Subcutaneous abdominal adipose tissue (tissue), 5 donors: ENCODE data around the gene PSEN1.

ENCODE experiments used
- H3K27ac ChIP-seq: one replicate; pipeline ENCODE4 v1.7.0; 2013; ENCODE audit warnings: low read depth, mild to moderate bottlenecking, inconsistent platforms, low read length, moderate library complexity
- H3K27me3 ChIP-seq, 5 donors: one replicate each; pipeline ENCODE4 v1.7.0; 2013; ENCODE audit warnings: low read length in 5 of 5, inconsistent platforms in 1 of 5; ENCODE audit not compliant: control insufficient read depth in 5 of 5, insufficient read depth in 4 of 5
- H3K36me3 ChIP-seq, 5 donors: one replicate each; pipeline ENCODE4 v1.7.0; 2013; ENCODE audit warnings: low read length in 5 of 5; ENCODE audit not compliant: control insufficient read depth in 5 of 5, insufficient read depth in 5 of 5
- H3K4me1 ChIP-seq, 5 donors: one replicate each; pipeline ENCODE4 v1.7.0; 2013; ENCODE audit warnings: low read length in 5 of 5, mild to moderate bottlenecking in 3 of 5, moderate library complexity in 1 of 5; ENCODE audit not compliant: control insufficient read depth in 5 of 5, insufficient read depth in 5 of 5
- H3K4me3 ChIP-seq, 5 donors: one replicate each; pipeline ENCODE4 v1.7.0; 2013; ENCODE audit warnings: low read length in 5 of 5, low read depth in 1 of 5
- H3K9ac ChIP-seq, 5 donors: one replicate each; pipeline ENCODE4 v1.7.0; 2013; ENCODE audit warnings: low read length in 5 of 5, mild to moderate bottlenecking in 4 of 5, moderate library complexity in 3 of 5
- H3K9me3 ChIP-seq, 5 donors: one replicate each; pipeline ENCODE4 v1.7.0; 2013; ENCODE audit warnings: low read length in 5 of 5; ENCODE audit not compliant: control insufficient read depth in 5 of 5
- donor health status: healthy.
- donor health status: healthy.
- donor health status: healthy.
- donor health status: healthy.
- donor health status: healthy.

The PSEN1 gene

DNA sequence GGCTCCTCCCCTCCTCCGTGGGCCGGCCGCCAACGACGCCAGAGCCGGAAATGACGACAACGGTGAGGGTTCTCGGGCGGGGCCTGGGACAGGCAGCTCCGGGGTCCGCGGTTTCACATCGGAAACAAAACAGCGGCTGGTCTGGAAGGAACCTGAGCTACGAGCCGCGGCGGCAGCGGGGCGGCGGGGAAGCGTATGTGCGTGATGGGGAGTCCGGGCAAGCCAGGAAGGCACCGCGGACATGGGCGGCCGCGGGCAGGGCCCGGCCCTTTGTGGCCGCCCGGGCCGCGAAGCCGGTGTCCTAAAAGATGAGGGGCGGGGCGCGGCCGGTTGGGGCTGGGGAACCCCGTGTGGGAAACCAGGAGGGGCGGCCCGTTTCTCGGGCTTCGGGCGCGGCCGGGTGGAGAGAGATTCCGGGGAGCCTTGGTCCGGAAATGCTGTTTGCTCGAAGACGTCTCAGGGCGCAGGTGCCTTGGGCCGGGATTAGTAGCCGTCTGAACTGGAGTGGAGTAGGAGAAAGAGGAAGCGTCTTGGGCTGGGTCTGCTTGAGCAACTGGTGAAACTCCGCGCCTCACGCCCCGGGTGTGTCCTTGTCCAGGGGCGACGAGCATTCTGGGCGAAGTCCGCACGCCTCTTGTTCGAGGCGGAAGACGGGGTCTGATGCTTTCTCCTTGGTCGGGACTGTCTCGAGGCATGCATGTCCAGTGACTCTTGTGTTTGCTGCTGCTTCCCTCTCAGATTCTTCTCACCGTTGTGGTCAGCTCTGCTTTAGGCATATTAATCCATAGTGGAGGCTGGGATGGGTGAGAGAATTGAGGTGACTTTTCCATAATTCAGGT lies at the start of gene PSEN1:
Gene PSEN1 (plus strand): TSS at position 121 of the 839 bp plus-strand sequence. CDS start 11,513 bp downstream, outside the sequence.
- Histone ChIP-seq H3K36me3 (no peaks in the 10 kb centered on the region), H3K4me3 (peak within 1 kb of the TSS; percentile 72 to 96 (median 83)), H3K9me3 (peaks cover 0 to 2% (median 0%) of the 10 kb centered on the region in 5 donors), H3K4me1 (peaks cover 9 to 19% (median 17%) of the 10 kb centered on the region in 5 donors), H3K9ac (peak within 1 kb of the TSS; percentile 72 to 95 (median 85)), H3K27ac (peak within 1 kb of the TSS; percentile 93), H3K27me3 (no peaks in the 10 kb centered on the region)

DNA sequence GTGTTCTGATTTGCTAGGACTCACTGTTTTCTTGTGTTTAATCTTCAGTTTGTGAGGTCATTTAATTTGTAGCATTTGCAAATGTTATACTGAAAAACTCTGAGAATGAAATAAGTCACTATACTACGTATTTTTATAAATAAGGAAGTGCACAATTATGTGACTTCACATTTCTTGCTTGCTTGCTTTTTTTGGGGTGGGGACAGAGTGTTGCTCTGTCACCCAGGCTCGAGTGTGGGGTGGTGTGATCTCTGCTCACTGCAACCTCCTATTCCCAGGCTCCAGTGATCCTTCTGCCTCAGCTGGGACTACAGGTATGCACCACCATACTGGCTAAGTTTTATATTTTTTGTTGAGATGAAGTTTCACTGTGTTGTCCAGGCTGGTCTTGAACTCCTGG lies 45.3 kb upstream of the PSEN1 start:
- no peaks in the 10 kb centered on the region for H3K4me1 ChIP-seq
- peaks cover 21 to 51% (median 48%) of the 10 kb centered on the region in 5 donors for H3K36me3 ChIP-seq
- no peak overlapping the region for H3K9ac ChIP-seq
- H3K27ac ChIP-seq = no peak overlapping the region
- H3K4me3 ChIP-seq = no peak overlapping the region
- no peaks in the 10 kb centered on the region for H3K27me3 ChIP-seq
- no peaks in the 10 kb centered on the region for H3K9me3 ChIP-seq

DNA sequence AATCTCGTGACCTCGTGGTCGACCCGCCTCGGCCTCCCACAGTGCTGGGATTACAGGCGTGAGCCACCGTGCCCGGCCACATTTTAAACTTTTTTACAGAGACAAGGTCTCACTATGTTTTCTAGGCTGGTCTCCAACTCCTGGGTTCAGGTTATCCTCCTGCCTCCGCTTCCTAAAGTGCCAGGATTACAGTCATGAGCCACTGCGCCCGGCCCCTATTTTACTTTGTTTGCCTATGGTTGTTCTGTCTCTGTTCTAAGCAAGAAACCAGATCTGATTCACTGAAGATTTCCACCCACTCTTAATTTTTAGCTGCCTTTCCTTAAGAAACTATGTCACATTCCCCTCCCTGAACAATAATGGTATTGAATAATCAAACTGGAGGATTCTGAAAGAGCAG lies 38.9 kb upstream of the PSEN1 start:
- Histone ChIP-seq H3K36me3 (peaks cover 40 to 60% (median 47%) of the 10 kb centered on the region in 5 donors), H3K27me3 (no peaks in the 10 kb centered on the region), H3K27ac (no peak overlapping the region), H3K4me3 (no peak overlapping the region), H3K9ac (no peak overlapping the region), H3K9me3 (no peaks in the 10 kb centered on the region), H3K4me1 (no peaks in the 10 kb centered on the region)

DNA sequence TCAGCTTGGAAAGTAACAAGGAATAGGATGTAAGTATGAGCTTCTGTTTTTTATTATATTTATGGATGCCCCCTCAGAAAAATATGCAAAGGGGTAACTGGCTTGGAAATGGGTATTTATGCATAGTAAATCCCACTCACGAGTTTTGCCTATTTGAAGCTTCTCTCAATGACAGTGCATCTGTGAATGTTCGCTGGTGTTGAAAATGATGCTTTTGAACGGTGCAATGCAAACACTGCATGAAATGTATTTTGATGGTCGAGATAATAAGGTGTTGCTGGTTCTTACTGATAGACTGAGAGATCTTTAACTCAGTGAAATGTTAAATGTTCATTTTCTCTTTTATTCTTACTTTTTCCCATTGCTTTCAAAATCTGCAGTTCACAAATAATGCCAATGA lies 36.0 kb upstream of the PSEN1 start:
- Histone ChIP-seq H3K4me3 (no peak overlapping the region), H3K27me3 (no peaks in the 10 kb centered on the region), H3K27ac (no peak overlapping the region), H3K9ac (no peak overlapping the region), H3K36me3 (peaks cover 48 to 72% (median 57%) of the 10 kb centered on the region in 5 donors), H3K4me1 (peaks cover 0 to 8% (median 0%) of the 10 kb centered on the region in 5 donors), H3K9me3 (no peaks in the 10 kb centered on the region)

DNA sequence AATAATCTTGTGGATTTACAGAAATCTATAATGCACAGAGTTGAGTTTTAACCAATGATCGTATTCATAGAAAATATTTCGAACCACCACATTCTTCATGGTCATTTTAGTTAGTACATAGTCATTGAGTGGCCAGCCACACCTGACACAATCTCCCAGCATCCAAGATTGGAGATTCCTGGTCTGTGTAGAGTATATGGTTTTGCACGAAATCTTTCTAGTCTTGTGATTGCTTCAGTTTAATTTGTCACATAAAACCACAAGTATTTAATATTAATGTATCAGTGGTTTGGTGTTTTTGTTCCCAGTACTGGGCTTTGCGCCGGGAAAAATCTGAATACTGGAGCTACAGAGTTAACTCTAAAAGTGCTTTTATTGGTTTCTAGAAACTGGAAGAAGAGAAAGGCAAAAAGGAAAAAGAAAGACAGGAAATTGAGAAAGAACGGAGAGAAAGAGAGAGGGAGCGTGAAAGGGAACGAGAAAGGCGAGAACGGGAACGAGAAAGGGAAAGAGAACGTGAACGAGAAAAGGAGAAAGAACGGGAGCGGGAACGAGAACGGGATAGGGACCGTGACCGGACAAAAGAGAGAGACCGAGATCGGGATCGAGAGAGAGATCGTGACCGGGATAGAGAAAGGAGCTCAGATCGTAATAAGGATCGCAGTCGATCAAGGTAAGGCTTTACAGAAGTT lies 33.4 kb upstream of the PSEN1 start:
- H3K36me3 ChIP-seq = peaks cover 53 to 79% (median 63%) of the 10 kb centered on the region in 5 donors
- H3K27me3 ChIP-seq = no peaks in the 10 kb centered on the region
- H3K27ac ChIP-seq = no peak overlapping the region
- H3K9ac ChIP-seq = no peak overlapping the region
- no peaks in the 10 kb centered on the region for H3K9me3 ChIP-seq
- peaks cover 0 to 8% (median 0%) of the 10 kb centered on the region in 5 donors for H3K4me1 ChIP-seq
- H3K4me3 ChIP-seq = no peak overlapping the region

DNA sequence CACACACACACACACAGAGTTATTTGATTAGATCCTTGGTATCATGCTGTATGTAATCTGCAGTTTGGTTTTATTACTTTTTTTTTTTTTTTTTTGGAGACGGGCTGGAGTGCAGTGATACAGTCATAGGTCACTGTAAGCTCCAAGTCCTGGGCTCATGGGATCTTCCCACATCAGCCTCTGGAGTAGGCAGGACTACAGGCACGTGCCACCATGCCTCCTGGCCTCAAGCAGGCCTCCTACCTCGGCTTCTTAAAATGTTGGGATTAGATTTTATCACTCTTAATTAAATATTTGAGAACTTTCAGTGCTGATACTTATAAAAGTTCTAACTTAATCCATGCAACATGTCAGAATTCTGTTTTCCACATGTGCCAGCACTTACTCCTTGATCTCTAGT lies 31.3 kb upstream of the PSEN1 start:
- peaks cover 53 to 80% (median 67%) of the 10 kb centered on the region in 5 donors for H3K36me3 ChIP-seq

DNA sequence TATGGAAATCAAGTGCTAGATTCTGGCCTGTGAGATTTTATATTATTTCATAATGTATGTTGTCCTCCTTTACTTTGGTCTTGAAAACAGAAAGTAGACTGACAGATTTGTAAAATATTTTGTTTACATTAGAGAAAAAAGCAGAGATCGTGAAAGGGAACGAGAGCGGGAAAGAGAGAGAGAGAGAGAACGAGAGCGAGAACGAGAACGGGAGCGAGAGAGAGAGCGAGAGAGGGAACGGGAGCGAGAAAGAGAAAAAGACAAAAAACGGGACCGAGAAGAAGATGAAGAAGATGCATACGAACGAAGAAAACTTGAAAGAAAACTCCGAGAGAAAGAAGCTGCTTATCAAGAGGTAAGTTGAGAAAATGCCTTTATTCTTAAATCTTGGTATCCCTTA lies 30.6 kb upstream of the PSEN1 start:
- H3K27me3 ChIP-seq = no peaks in the 10 kb centered on the region
- H3K36me3 ChIP-seq = peaks cover 47 to 80% (median 67%) of the 10 kb centered on the region in 5 donors
- no peak overlapping the region for H3K4me3 ChIP-seq
- peaks cover 0 to 8% (median 0%) of the 10 kb centered on the region in 5 donors for H3K4me1 ChIP-seq
- H3K9me3 ChIP-seq = no peaks in the 10 kb centered on the region
- no peak overlapping the region for H3K9ac ChIP-seq
- H3K27ac ChIP-seq = no peak overlapping the region

More for the DNA sequence above, 31.3 kb upstream of the PSEN1 start:
- H3K27me3 ChIP-seq = no peaks in the 10 kb centered on the region
- H3K9ac ChIP-seq = no peak overlapping the region
- H3K9me3 ChIP-seq = no peaks in the 10 kb centered on the region
- H3K4me3 ChIP-seq = no peak overlapping the region
- peak overlapping the region; percentile 41 for H3K27ac ChIP-seq
- peaks cover 0 to 8% (median 0%) of the 10 kb centered on the region in 5 donors for H3K4me1 ChIP-seq

DNA sequence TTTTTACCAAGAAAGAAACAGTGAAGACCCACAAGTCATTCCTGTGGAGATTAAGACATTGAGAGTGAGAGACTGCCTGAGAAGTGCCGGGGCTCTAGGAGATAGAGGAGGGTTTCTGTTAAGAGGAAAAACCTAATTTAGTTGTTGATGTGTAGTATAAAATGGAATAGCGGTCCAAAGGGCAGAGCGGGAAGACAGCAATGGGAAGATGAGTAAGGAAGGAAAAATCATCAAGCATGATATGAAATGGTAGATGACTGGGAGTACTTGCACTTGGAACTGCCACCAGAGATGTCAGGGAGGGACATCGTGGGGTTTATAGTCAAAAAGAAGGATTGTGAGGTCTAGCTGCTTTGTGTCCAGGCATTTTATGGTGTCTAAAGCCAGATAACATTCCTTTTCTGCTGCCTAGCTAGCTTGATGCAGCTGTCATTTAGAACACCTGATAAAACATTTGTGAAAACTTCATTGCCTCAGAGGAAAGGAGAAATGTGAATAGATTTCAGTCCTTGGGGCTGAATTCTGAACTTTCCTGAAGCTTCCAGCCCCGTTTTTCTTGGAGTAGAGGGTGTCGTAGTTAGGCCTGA lies 20.1 kb upstream of the PSEN1 start:
- peaks cover 52 to 79% (median 64%) of the 10 kb centered on the region in 5 donors for H3K36me3 ChIP-seq
- no peaks in the 10 kb centered on the region for H3K4me1 ChIP-seq
- no peak overlapping the region for H3K4me3 ChIP-seq
- H3K9ac ChIP-seq = no peak overlapping the region
- no peaks in the 10 kb centered on the region for H3K27me3 ChIP-seq
- no peak overlapping the region for H3K27ac ChIP-seq
- H3K9me3 ChIP-seq = no peaks in the 10 kb centered on the region

DNA sequence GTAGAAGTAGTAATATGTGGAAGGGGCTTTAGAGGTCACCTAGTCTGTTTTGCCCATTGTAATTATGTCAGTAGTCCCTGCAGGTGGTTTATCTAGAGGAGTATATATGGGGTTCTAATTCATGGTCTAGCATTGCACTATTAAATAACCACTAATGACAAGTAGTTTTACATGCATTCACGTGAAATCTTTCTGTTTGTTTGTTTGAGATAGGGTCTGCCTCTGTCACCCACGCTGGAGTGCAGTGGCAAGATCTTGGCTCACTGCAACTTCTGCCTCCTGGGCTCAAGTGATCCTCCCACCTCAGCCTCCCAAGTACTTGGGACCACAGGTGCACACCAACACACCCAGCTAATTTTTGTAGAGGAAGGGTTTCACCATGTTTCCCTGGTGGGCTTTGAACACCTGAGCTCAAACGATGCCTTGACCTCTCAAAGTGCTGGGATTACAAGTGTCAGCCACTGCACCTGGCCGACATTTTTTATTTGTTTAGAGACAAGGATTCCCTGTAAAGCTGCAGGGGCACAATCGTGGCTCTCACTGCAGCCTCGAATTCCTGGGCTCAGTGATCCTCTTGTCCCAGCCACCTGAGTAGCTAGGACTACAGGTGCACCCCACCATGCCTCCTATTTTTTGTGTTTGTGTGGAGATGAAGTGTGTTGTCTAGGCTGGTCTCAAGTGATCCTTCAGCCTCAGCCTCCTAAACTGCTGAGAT lies 12.0 kb upstream of the PSEN1 start:
- H3K4me1 ChIP-seq = no peaks in the 10 kb centered on the region
- no peaks in the 10 kb centered on the region for H3K27me3 ChIP-seq
- no peak overlapping the region for H3K9ac ChIP-seq
- no peak overlapping the region for H3K27ac ChIP-seq
- no peak overlapping the region for H3K4me3 ChIP-seq
- peaks cover 15 to 44% (median 29%) of the 10 kb centered on the region in 5 donors for H3K36me3 ChIP-seq
- H3K9me3 ChIP-seq = no peaks in the 10 kb centered on the region
